ENCODE measurements around the gene HOXD11. TPM values are rescaled to one million over a fixed set of nuclear protein-coding genes. Genes with fewer than 3 reads are reported as not detected.

The HOXD11 gene
- total and polyA plus RNA-seq, 2 of the 13 experiments (the other 11 are each of a cell fraction or from before 2014, with no cell fraction given) = not detected

- Histone ChIP-seq H3K9me3 (ENCODE audit: low read length) (no peaks in the 10 kb centered on the region), H3K27me3 (ENCODE audit: control insufficient read depth in 1 of 2, insufficient read depth in 2 of 2, low read length in 2 of 2) (peaks cover 20 to 98% of the 10 kb centered on the region in 2 experiments), H3K36me3 (replicated peaks in 1 of 2; ENCODE audit: control insufficient read depth in 1 of 2, insufficient read depth in 2 of 2, low read length in 2 of 2) (no peaks in the 10 kb centered on the region), H4K20me1 (ENCODE audit: insufficient read depth, low read length) (no peaks in the 10 kb centered on the region), H2AFZ (ENCODE audit: low read length) (no peak overlapping the region), H3K79me2 (ENCODE audit: insufficient read depth, low read length) (no peaks in the 10 kb centered on the region), H3K4me2 (ENCODE audit: low read depth, low read length) (no peak overlapping the region), H3K9ac (ENCODE audit: insufficient read depth, low read depth, low read length) (no peak overlapping the region), H3K27ac (ENCODE audit: extremely low read length, insufficient read depth, low read length) (no peak overlapping the region), H3K4me1 (ENCODE audit: insufficient read depth, low read length) (no peaks in the 10 kb centered on the region), H3K4me3 (replicated peaks in 1 of 3; ENCODE audit: insufficient read depth in 1 of 3, low read depth in 2 of 3, low read length in 3 of 3) (no peak overlapping the region)
- in situ Hi-C loops (cut with HindIII; ENCODE audit: extremely low pct_ligation_motif_present, low pct_unique_long_range_greater_than_20kb) = no loop called here
- TF ChIP-seq CHD4 (IDR thresholded peaks at IDR 0.05; ENCODE audit: borderline replicate concordance, low read length) (no peak), EZH2 (conservative IDR thresholded peaks at IDR 0.05; ENCODE audit: low read depth, low read length) (peak; percentile 73; the same call in 1 of the 2 replicates), ZSCAN12 (CRISPR knock-in tag; IDR thresholded peaks at IDR 0.05) (no peak), ZNF296 (CRISPR knock-in tag; conservative IDR thresholded peaks at IDR 0.05) (no peak), KLF16 (CRISPR knock-in tag; IDR thresholded peaks at IDR 0.05) (no peak), HNF4A (CRISPR knock-in tag; IDR thresholded peaks at IDR 0.05) (no peak), ZNF33B (CRISPR knock-in tag; IDR thresholded peaks at IDR 0.05) (no peak), DMAP1 (CRISPR knock-in tag; IDR thresholded peaks at IDR 0.05) (no peak)
- ChIA-PET POLR2A (no interaction called here), CTCF (ENCODE audit: low intra/inter-chr PET ratio, low total read pairs) (no interaction called here)
- DNase-seq (ENCODE audit: low spot score) (no peak), ATAC-seq (no peak), FAIRE-seq (no peak)
- no TSS peak for BruUV-seq (replicated peaks)
- intact Hi-C loops (cut with micrococcal nuclease; ENCODE audit: unreplicated experiment) = no loop called here
- WGBS (ENCODE audit: low lambda C conversion rate) = 46% methylated on average over 58 of the region's 58 CpGs
Observed at GRCh38 chr2:176071330-176072291, 35.5 kb upstream of the HOXD11 start.

GRCh38 chr2:176072292-176072669, 34.8 kb upstream of the HOXD11 start:
- Histone ChIP-seq H3K79me2 (ENCODE audit: insufficient read depth, low read length) (no peaks in the 10 kb centered on the region), H3K9me3 (ENCODE audit: low read length) (no peaks in the 10 kb centered on the region), H3K27me3 (ENCODE audit: control insufficient read depth in 1 of 2, insufficient read depth in 2 of 2, low read length in 2 of 2) (peaks cover 18 to 98% of the 10 kb centered on the region in 2 experiments), H2AFZ (ENCODE audit: low read length) (no peak overlapping the region), H3K4me1 (ENCODE audit: insufficient read depth, low read length) (no peaks in the 10 kb centered on the region), H3K9ac (ENCODE audit: insufficient read depth, low read depth, low read length) (no peak overlapping the region), H3K36me3 (replicated peaks in 1 of 2; ENCODE audit: control insufficient read depth in 1 of 2, insufficient read depth in 2 of 2, low read length in 2 of 2) (no peaks in the 10 kb centered on the region), H3K4me3 (replicated peaks in 1 of 3; ENCODE audit: insufficient read depth in 1 of 3, low read depth in 2 of 3, low read length in 3 of 3) (no peak overlapping the region), H4K20me1 (ENCODE audit: insufficient read depth, low read length) (no peaks in the 10 kb centered on the region), H3K27ac (ENCODE audit: extremely low read length, insufficient read depth, low read length) (no peak overlapping the region), H3K4me2 (ENCODE audit: low read depth, low read length) (no peak overlapping the region)
- TF ChIP-seq MYNN (CRISPR knock-in tag; IDR thresholded peaks at IDR 0.05; ENCODE audit: low read depth) = no peak
- TF ChIP-seq ZNF629 (CRISPR knock-in tag; conservative IDR thresholded peaks at IDR 0.05) = peak; percentile 44; the same call in 1 of the 2 replicates
- in situ Hi-C loops (cut with HindIII; ENCODE audit: extremely low pct_ligation_motif_present, low pct_unique_long_range_greater_than_20kb) (no loop called here), intact Hi-C loops (cut with micrococcal nuclease; ENCODE audit: unreplicated experiment) (no loop called here)
- FAIRE-seq (no peak), ATAC-seq (no peak), DNase-seq (ENCODE audit: low spot score) (no peak)
- CTCF ChIA-PET (ENCODE audit: low intra/inter-chr PET ratio, low total read pairs) = no interaction called here
- WGBS (ENCODE audit: low lambda C conversion rate) = 46% methylated on average over 5 of the region's 5 CpGs
- BruUV-seq (replicated peaks) = no TSS peak
- POLR2A ChIA-PET = no interaction called here
